GM19452 (cell line): ENCODE measurements around the gene PLEKHB1.
A peak's percentile ranks its signal among the peaks of the same experiment; 100 is the strongest.

Experiments
- ATAC-seq: cut with Tn5 transposase; IDR thresholded peaks from one replicate; pipeline ENCODE4 v1.9.1; 2021; ENCODE audit not compliant: unreplicated experiment

Gene PLEKHB1, protein sequence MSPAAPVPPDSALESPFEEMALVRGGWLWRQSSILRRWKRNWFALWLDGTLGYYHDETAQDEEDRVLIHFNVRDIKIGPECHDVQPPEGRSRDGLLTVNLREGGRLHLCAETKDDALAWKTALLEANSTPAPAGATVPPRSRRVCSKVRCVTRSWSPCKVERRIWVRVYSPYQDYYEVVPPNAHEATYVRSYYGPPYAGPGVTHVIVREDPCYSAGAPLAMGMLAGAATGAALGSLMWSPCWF

DNA sequence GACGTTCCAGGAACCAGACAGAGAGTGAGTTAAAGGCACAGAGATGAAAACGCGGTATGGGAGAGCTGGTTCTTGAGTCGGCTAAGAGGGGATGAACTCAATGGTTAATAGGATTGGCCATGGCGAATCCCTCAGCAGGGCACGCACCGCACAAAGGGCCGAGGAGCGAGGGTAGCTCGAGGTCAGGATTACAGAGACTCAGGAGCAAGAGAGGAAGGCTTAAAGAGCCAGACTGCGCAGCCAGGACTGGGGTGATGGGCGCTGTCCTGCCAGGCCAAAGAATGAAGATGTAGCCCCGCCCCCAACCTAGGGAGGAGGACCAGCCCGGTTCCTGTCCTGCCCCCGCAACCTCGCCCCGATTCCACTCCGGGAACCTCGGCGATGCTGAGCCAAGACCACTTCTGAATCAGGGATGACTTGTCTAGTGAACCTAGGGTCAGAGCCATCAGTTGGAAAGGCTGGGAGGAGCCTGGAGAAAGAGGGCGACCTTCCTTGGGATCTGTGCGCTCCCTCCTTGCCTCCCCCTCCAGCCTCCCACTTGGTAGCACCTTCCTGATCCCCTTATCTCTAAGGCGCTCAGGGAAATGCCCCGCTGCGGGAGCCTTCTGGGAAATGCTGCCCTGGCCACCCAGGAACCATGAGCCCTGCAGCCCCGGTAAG, at the start of gene PLEKHB1:
TSS of gene PLEKHB1 (plus strand) at position 610 of the 660 bp plus-strand sequence. CDS start at position 638, 28 bp downstream.
- ATAC-seq: no peak

DNA sequence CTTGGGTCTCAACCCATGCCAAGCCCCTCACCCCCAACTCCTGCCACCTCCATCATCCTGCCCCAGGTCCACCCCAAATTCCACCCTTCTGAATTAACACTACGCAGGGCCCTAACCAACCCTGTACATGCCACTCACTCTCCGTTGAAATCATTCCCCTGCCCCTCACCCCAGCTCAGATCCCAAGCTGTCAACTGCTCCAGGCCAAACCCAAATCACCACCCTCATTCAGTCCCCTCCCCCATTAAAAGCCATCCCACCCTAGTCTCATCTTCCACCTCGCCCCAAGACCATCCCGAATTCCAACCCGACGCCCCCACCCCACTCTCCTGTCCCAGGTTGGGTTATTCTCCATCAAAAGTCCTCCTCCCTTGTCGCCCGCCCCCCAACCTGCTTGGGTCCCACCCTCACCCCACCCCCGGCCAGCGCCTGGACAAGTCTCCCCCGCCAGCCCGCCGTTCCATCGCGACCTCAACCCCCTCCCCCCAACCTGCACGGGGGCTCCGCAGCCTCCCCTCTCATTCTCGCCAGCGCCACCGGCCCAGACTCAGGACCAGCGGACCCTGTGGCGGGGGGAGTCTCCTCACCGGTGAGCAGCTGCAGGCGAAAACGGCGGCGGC, 48.9 kb upstream of the PLEKHB1 start:
- ATAC-seq: no peak

DNA sequence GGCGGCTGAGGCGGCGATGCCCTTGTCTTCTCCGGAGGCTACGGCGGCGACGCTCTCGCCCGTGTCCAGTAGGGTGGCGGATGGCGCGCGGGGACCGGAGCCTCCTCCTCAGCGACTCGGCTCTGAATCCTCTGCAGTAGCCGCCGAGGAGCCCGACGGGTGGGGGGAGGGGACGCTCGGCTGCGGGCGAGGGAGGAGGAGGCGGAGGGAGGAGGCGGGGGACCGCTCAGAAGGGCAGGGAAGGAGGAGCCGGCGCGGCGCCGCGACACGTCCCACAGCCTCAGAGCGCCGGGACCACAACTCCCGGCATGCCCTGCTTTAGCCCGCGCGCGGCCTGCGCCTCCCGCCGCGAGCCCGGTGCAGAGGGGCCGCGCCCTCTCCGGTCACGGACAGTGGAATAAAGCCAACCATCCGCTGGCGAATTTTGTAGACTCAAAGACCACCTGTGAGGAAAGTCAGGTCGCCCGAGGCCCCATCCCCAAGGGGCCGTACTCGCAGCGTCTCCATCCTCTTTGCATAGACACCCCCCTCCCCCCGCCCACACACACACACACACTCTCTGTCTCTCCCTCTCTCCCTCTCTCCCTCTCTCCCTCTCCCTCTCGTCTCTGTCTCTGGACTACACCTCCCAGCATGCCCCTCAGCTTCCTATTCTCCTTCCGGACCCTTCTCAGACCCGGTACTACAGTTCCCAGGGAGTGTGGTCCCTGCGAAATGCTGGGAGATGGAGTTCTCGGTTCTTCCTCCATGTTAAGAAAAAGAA, 48.2 kb upstream of the PLEKHB1 start, which contains the start of gene FAM168A:
TSS of gene FAM168A (minus strand) at position 157 of the 763 bp plus-strand sequence. CDS start 129,638 bp downstream, outside the sequence.
- ATAC-seq: peak; percentile 97

DNA sequence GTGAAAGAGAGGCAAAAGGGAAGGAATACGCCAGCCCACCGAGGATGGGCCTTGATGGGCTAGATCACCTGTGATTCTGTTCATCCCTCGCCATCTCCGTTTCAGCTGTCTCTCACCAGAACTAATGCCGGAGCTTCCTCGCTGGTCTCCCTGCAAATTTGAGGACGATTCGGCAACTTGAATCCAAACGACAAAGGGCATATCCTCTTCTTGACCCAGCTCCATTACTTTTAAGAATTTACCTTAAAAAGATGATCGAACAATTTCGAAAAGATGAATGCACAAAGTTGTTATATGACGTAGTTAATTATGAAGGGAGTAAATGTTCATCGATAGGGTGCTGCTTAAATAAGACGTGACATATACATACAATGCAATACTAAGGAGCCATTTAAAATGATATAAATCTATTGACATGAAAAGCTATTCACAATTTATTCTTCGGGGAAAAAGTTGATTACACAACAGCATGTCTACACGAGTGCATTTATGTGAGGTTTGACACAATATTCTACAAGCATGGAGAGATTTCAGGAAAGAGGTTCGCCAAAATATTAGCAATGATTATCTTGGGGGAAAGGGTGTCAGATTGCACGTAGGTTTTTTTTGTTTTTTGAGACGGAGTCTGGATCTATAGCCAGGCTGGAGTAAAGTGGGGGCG, 47.5 kb upstream of the PLEKHB1 start:
- ATAC-seq: peak; percentile 19

DNA sequence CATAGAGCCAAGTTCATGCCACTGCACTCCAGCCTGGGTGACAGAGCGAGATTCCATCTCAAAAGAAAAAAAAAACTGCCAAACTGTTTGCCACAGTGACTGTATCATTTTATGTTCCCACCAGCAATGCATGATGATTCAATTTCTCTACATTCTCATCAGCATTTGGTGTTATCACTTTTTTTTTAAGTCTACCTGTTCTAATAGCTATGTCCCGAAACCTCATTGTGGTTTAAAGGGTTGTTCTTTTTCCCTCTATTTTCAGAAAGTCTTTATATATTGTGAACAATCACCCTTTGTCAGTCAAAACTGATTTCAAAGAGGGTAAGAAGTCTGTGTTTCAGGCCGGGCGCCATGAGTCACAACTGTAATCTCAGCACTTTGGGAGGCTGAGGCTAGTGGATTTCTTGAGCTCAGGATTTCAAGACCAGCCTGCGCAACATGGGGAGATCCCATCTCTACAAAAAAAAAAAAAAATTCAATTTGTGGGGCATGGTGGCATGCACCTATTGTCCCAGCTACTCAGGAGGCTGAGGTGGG, 33.7 kb upstream of the PLEKHB1 start:
- ATAC-seq: no peak

DNA sequence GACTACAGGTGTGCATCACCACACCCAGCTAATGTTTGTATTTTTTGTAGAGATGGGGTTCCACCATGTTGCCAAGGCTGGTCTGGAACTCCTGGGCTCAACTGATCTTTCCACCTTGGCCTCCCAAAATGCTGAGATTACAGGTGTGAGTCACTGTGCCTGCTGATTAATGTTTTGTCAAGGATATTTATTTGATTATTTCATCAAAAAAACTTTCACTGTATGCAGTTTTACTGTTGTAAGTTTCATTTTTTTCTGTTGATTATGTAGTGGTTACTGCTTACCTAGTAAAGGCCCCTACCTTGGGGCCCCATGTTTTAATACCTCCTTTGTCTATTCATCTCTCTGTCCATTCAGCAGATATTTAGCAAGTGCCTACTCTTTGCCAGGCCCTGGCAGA, 31.8 kb upstream of the PLEKHB1 start:
- no peak for ATAC-seq

DNA sequence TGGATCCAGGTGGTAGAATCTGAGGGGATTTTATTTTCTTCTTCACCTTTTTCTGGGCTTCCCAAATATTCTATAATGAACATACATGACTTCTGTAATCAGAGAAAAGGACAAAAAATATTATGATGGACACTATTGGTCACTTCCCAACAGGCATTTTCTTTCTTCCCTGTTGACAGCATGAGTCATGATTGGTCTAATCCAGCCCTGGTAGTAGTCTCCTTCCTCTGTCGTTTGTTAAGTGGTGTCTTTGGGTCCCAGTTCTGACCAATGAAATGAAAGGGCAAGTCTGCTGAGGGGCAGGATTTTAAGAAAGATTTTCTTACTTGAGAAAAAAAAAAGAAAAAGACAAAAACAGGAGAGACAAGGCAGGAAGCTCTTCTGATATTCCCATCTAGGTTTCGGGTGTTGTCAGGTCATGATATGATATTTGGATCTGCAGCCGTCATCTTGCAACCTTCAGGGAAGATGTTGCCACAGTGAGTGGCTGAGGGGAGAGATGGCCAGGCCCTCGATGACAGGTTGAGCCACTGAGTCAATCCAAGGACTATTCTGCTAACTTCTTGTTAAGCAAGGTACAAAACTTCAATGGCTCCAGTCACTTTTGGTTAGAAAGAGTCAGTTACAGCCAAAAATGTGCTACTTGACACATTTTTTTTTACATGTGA, 23.3 kb upstream of the PLEKHB1 start:
- ATAC-seq: no peak

DNA sequence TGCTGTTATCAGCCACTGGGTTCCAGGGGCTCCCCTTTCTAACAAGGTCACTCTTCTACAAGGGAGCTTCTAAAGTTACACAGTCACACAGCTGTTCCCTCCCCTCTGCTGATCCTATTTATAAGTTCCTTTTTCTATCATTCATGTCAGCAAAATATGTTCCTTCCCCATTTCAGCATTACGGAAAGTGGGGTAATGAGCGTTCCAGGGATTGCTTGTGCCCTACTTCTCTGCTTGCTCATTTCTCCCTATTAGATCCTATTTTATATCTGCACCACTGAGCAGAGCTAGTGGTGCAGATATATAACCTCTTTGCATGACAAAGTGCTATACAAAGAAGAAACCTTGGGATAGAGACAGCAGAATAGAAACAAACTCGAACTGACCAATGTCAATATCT, 22.7 kb upstream of the PLEKHB1 start:
- ATAC-seq: no peak

DNA sequence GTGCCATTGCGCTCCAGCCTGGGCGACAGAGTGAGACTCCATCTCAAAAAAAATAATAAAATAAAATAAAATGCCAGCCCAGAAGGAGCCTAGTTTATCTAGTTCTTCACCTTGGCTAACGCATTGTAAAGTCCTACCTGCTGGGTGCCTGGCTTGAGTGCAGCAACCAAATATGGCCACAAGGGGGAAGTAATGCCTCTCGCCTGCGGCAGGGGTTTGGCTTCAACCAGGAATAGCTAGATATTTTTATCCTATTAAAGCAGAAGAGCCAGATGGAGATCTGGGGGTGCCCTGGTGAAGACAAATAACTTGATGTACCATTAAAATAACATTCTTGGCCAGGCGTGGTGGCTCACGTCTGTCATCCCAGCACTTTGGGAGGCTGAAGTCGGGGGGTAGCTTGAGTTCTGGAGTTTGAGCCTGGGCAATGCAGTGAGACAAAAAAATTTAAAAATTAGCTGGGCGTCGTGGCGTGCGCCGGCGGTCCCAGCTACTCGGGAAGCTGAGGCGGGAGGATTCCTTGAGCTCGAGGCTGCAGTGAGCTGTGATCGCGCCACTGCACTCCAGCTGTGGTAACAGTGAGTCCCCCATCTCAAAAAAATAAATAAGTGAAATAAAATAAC, 20.6 kb upstream of the PLEKHB1 start:
- ATAC-seq: no peak

DNA sequence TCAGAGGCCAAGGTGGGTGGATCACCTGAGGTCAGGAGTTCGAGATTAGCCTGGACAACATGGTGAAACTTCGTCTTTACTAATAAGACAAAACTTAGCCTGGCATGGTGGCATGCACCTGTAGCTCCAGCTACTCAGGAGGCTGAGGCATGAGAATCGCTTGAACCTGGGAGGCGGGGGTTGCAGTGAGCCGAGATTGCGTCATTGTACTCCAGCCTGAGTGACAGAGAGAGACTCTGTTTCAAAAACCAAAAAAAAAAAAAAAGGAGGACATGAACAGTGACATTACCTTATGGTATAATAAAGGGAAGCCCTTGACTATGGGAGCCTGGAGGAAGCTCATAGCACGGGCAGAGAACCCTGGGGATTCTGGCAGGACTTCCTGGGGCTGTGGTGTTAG, 16.5 kb upstream of the PLEKHB1 start:
- ATAC-seq: no peak

DNA sequence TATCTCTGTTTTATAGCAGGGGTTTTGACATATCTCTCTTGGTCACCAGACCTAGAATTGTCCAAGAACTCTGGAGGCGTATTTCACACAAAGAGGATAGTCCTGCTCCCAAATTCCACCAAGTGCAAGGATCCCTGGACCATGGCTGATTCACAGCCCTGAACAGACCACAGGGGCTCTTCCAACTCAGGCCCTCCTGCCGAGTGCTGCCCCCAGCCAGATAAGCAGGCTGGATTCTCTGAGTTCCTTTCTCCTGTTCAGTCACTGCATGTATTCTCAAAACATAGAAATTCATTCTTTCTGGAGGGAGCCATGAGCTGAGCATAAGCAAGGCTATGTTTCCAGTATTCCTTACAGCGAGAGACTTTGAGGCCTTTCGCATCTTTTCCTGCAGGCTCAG, 13.4 kb upstream of the PLEKHB1 start:
- no peak for ATAC-seq

DNA sequence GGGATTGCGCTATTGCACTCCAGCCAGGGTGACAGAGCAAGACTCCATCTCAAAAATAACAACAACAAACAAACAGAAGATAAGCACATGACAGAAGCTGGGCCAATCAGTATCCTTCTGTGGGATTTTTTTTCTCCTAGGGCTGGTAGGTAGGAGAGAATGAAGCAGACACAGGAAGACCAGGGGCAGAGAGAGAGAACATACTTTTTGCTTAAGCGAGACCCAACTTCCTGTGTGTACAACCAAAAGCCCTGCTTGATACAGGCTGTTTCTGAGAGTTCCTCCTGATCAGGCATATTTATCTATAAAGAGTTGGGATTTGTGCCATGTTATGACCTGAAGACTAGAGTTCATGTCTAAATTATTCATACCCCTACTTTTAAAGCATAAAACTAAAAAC, 12.4 kb upstream of the PLEKHB1 start:
- ATAC-seq: no peak

DNA sequence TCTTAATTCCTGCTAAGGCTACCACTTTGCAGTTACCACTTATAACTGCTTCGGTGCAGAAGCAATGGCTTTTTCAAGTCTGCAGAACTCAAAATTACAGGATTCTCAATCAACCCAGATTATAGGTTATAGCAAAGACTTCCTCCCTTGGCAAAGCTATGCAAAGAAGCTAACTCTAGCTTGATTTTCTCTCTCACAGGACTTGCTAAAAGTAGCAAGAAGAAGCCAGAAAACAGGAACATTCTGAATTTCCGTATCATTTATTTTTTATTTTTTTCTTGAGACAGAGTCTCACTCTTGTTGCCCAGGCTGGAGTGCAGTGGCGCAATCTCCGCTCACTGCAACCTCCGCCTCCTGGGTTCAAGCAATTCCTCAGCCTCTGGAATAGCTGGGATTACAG, 10.7 kb upstream of the PLEKHB1 start:
- ATAC-seq: no peak

DNA sequence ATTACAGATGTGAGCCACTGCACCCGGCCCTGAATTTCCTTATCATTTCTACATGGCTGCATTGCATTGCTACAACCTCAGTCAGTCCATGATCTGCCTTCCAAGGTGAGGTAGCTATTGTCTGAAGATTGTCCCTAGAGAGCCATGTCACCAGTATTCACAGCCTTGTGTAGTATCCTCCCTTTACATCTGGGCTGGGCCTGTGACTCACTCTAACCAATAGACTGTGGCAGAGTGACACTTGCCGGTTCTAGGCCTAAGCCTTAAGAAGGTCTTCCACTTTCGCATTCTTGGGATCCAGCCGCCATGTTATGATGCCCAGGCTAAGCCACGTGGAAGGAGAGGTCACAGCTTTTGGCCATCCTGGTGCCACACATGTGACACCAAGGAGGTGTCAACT, 10.1 kb upstream of the PLEKHB1 start:
- ATAC-seq: no peak

DNA sequence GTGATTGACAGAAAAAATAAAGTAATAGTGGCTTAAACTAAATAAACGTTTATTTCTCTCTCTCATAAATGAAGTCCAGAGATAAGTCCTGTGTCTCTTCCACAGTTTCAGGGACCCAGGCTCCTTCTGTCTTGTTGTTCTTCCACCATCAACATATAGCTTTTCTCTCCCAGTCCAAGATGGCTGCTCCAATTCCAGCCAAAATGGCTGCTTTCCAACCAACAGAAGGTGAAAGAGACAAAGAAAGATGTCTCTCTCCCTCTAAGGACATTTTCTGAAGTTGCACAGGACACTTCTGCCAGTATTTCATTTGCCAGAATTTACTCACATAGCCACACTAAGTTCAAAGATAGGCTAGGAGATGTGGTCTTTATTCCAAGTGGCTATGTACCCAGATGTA, 9.4 kb upstream of the PLEKHB1 start:
- no peak for ATAC-seq

DNA sequence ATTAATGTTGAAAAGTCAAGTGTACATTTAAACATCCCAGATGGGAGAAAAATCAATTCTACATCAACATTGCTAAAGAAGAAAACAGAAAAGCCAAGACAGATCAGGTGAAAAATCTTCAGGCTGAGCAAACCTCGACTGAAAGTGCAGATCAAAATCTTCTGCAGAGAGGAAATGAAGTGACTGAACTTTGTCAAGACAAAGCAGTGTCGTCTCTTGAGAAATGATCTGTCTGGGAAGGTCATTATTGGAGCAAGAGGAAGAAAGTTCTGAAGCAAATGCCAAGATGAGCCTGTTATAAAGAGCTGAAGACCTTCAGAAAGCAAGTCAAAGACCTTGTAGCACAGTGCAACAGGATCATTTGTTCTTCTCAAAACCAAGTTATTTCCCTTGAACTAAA, 5.8 kb upstream of the PLEKHB1 start:
- ATAC-seq: no peak

DNA sequence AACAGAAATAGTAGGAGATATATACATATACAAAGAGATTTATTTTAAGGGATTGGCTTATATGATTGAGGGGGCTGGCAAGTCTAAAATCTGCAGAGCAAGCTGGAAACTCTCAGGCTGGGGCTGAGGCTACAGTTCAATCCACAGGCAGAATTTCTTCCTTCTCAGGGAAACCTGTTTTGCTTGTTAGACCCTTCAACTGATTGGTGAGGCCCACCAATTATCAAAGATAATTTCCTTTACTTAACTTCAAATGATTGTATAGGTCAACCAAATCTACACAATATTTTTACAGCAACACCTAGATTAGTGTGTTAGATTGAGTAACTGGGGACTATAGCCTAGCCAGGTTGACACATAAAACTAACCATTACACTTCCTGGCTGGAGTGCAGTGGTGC, 4.7 kb upstream of the PLEKHB1 start:
- no peak for ATAC-seq

DNA sequence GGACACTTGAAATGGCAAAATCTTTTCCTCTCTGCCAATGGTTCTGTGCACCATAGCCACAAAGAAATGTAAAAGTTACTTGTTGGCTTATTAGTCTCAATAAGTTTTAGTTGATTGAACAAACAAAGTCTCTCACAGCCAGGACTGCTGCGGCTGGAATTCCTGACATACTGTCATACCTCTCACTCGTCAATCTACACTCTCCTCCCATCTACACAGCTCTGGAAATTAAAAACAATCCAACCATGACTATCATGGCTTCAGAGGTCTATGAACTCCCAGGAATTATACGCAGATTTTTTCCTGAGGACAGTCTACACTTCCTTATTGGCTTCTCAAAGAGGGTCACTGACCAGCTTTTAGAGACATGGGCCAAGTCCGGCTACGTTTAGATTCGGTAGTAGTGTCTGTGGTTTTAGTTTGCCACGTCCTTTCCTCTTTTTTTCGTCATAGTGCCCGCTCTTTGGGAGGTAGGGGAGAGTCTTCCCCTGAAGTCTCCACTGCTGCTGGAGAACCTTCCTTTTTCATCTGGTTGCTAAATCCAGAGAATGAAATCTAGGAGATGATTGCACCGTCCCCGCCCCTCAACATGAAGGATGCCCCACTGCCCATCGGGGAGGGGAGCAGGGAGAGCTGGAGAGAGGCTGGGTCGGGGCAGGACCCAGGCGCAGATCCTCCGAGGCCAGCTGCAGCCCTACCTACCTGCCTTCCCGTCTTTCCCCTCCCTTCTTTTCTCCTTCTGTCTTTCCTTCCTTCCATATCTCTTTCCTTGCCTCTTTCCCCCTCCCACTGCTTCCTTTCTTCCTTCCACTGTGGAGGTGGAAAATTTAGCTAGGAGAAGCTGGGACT, 1.0 kb upstream of the PLEKHB1 start:
- no peak for ATAC-seq
